GM19193 (cell line): ENCODE data around the gene SLC44A4.

Experiments
- POLR2A ChIP-seq: IDR thresholded peaks from 4 replicates; pipeline ENCODE4 v1.6.1; 2011; ENCODE audit not compliant: insufficient read depth, insufficient read length; ENCODE audit errors: extremely low read depth

Gene SLC44A4

GRCh38 chr6:31875877-31876276 lies 2.9 kb downstream of the SLC44A4 start:
- no peak for TF ChIP-seq POLR2A

DNA sequence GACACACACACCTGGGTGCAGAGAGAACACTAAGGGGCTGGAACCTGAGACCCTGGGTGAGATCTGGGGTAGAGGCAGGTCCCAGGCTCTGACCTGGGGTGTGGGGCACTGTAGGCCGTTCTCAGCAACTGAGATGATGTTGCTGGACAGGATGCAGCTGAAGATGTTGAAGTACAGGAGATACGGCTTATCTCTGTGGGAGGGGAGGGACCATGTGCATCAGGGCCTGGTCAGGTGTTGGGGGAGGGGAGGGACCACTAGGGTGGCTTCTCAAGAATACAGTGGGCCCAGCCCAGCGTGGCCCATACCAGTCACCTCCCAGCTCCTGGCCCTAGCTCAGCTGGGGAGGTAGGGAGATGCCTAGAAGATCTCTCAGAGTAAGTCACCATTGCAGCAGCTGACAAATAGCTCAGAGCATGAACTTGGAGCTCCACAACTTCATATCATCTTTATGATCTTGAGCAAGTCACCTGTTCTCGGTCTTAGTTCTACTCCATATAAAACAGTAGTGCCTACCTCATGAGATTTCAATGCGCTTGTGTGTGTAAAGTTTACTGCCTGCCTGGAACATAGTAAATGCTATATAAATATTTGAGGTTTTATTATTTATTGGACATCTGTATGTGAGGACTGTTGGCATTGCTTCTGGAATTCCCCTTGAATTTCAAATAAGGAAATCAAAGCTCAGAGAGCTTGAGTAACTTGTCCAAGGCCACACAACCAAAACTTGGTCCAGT lies 3.8 kb downstream of the SLC44A4 start:
- no peak for TF ChIP-seq POLR2A

DNA sequence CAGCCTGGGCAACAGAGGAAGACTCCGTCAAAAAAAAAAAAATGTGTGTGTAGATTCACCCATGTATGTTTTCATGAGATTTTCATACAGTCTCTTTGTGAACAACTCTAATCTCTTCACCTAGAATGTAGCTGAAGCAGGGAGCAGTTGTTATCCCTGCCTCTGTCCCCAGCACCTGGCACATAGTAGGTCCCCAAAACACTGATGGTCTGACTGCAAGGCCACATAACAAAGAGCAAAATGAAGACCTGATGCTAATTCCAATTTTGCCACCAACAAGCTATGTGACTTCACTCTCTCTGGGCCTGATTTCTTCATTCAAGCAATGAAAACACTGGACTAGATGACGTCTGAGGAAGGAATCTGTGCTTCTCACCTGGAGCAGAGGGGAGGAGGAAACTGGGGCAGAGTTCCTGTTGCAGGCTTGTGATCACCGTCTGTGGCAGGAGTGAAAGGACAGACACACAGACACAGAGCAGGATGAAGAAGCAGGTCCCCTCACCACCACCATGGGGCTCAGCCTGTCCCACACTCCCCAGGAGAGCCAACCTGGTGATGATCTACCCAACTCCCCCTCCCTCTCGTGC lies 4.6 kb downstream of the SLC44A4 start:
- no peak for TF ChIP-seq POLR2A

GRCh38 chr6:31871046-31871659 lies 7.6 kb downstream of the SLC44A4 start:
- TF ChIP-seq POLR2A = no peak

GRCh38 chr6:31870385-31870921 lies 8.3 kb downstream of the SLC44A4 start:
- TF ChIP-seq POLR2A = no peak

DNA sequence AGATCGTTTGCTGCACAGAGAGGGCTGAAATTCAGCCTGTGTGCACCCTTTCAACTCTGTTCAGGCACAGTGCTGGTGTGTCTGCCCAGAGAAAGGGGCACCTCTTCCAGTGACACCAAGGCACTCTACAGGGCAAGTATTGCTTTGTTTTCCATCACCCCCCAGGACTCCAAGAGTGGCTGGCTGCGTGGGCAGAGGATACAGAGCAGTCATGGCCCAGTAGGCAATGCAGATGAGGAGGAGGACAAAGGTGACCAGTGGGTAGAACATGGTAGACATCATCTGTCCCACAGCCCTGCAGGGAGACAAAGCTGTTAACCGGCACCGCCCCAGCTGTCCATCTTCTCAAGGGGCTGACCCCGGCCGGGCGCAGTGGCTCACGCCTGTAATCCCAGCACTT lies 9.5 kb downstream of the SLC44A4 start:
- TF ChIP-seq POLR2A = no peak

- no peak for TF ChIP-seq POLR2A
Measured at GRCh38 chr6:31865205-31866118, 13.3 kb downstream of the SLC44A4 start.

- no peak for TF ChIP-seq POLR2A
Measured at GRCh38 chr6:31864818-31865204, 14.0 kb downstream of the SLC44A4 start.

- TF ChIP-seq POLR2A = peak; percentile 99
Measured at GRCh38 chr6:31862344-31863235, 16.2 kb downstream of the SLC44A4 start, which contains the start of gene NEU1. TSS of gene NEU1 (minus strand) at chr6:31862821. CDS start at chr6:31862776, 45 bp downstream.

DNA sequence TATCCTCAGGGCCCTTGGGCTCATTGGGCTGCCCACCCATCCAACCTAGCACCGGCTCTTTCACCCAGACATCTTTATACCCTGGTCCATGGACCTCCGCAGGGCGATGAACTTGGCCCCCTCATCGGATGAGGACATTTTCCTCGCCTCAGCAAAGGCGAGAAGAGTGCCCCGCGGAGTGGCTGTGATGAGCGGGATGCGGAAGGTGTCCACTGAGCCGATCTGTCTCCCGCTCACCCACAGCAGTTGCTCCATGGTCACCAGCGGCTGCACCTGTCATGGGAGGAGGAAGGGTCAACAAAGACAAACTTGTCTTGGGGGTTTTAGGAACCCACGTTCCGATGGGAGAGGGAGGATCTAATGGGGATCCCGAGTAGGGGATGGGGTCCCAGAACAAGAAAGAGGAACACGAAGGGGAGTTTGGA lies 16.9 kb downstream of the SLC44A4 start:
- TF ChIP-seq POLR2A = no peak

- no peak for TF ChIP-seq POLR2A
Measured at GRCh38 chr6:31861150-31861549, 17.6 kb downstream of the SLC44A4 start.

DNA sequence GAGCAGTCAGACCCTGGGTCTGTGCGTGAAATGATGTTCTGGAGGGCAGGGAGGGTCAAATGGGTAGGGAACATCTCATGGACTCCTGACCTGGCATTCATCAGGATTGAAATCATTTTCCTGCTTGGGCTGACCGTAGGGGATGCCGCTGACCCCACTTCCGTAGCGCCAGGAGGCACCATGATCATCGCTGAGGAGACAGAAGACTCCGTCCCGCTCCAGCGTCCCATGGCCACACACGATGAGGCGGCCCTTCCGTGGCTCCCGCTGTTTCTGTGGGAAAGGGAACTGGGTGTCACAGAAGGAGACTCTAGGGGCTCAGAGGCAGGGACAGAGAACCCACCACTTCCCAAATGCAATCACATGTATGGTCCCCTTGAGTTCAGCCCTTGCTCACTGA lies 18.4 kb downstream of the SLC44A4 start:
- TF ChIP-seq POLR2A = no peak

DNA sequence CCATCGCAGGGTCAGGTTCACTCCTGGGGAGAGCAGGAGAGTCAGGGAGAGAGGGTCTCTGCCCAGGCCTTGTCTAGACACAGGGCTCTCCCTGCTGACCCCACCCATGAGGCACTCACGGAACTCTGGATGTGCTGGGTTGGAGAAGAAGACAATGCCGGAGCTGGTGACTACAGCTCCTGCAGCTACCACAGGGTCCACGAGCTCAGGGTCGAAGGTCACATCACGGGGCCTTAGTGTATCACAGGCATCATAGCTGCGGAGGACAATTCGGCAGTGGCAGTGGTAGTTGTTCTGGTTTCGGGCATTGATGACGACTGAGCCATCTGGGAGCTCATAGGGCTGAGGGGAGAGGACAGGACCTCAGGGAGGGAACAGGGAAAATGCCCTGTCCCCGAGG lies 18.9 kb downstream of the SLC44A4 start:
- no peak for TF ChIP-seq POLR2A

DNA sequence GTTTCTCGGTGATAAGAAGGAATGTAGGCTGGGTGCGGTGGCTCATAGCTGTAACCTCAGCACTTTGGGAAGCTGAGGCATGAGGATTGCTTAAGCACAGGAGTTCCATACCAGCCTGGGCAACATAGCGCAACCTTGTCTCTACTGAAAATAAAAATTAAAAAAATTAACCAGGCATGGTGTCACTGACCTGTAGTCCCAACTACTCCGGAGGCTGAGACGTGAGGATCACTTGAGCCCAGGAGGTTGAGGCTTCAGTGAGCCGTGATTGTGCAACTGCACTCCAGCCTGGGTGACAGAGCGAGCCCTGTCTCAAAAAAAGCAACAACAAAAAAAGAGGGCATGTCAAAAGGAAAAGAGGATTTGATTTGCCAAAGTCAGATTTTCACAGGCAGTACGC lies 20.1 kb downstream of the SLC44A4 start:
- no peak for TF ChIP-seq POLR2A
